Left hindlimb (tissue), 1 donor: Measurements from ENCODE around the gene ELAVL2.

Experiments
- DNase-seq: peaks from one replicate; pipeline ENCODE4 v3.0.0-alpha.2; 2018

ELAVL2 gene

DNA sequence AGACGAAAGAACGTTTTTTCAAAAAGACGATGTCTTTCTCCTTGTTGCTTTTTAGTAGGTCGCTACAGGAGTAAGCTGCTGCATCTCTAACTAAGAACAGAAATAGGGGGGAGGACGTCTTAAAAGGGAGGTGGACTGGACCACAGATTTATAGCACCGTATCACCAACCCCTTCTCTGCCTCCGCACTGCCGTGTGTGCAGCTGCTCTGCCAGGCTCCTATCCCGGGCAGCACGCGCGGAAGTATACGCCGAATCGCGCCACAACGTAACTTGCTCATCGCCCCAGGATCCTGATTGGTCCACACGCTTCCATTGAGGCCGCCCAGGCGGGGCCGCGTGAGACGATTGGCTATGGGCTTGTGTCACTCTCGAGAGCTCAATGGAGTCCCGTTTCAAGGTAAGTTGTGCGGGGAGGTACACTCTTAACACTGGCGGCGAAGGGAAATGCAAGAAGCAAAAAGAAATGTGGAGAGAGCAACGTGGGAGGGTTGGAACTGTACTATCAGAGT lies at the start of gene ELAVL2:
Gene ELAVL2, minus strand, starts transcription at position 121 of the 510 bp plus-strand sequence. CDS start 64,006 bp downstream, outside the sequence.
- peak; percentile 95 for DNase-seq

DNA sequence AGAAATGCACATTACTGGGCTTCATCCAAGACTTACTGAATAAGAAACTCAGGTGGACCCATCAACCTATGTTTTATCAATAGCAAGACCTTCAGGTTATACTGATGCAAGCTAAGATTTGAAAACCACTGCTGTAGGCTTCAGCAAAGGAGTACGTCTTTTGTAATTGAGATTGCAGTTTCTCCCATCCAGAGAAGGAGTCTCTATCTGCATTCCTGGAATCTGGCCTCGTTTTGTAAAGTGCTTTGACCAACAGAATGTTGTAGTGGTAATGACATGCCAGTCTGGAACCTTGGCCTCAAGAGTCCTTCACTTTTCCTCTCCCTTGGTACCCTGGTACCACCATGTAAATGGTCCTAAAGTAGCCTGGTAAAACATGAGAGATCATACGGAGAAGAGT lies 32.2 kb upstream of the ELAVL2 start:
- DNase-seq: no peak

DNA sequence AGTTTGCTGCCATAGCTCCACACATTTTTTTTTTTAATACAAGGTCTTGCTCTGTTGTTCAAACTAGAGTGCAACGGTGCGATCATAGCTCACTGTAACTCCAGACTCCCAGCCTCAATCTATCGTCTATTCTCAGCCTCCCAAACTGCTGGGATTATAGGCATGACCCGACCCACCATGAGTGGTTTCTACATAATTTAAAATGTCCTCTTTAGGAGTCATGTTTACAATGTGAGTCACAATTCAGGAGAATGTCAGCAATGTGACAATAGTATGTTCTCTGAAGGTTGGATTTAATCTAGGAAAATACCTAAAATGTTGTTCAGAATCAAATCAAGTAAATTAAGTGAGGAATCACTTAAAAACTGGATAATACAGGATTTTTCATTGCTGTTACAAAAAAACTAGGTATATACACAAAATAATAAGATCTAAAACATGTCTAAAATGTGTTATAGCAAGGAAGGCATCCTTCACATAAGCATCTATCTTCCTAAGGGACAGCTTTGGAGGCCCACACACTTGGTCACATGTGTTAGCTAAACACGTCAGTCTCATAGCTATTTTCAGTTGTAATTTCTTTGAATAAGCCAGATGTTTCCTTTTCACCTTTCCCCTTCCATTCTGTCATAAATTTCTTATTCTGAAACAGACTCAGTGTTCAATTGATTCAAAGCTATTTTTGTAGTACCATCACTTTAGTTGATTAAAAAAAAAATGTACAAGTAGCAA lies 30.0 kb upstream of the ELAVL2 start:
- DNase-seq: no peak

DNA sequence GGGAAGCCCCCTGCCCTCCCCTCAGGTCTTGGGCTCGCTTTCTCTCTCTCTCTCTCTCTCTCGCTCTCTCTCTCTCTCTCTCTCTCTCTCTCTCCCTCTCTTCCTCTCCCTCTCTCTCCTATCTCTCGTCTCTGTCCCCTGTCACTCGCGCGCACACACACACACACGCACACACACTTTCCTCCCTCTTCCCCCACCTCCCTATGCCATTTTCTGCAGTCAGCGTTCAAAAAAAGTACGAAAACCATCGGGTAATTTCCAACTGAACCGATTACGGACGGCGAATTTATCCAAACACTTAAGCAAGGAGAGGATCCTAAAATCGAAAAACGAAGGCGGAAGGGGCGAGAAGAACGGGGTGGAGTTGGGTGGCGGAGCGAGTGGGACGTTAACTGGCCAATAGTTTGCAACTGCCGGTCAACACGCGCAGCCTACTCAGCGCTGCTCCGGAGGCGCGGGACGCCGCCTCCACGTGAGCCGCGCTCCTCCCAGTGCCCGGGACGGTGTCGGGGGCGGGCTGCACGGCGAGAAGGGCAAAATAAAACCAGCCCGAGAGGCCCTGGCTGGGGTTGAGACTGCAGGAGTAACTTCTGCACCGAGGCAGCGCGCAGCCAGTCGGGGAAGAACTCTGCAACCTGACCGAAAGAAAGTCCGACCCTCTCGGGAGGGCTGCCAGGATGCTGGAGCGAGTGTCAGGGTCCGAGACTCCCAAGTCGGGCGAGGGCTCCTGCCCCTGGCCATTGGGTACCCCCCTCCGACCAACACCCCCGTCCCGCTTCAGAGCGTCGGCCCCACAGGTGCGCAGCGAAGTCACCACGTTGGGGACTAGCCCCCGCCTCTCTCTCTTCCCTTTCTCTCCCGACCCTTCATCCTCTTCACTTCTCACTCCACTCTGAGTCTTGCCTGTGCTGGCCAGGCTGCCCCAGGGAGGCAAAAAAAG lies 24.9 kb upstream of the ELAVL2 start:
- peak; percentile 67 for DNase-seq

DNA sequence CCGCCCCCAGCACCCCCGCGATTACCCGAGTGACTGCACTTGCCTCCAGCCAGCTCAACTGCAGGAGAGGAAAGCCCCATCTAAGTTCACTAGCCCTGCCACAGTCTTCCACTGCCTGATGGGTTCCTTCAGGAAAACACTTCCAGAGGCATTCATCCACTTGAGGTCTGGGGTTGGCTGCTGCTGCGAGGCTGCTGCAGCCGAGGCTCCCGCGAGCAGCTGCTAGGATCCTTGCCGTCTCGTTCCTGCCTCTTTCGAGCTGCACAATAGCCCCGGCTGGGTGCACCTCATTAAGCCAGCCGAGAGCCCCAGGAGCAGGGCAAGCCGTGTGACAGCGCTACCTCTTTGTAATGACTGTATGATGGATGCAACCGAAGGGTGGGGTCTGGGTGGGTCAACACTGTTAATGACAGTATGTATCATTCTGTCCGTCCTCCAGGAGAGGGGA lies 24.2 kb upstream of the ELAVL2 start:
- DNase-seq: peak; percentile 48

DNA sequence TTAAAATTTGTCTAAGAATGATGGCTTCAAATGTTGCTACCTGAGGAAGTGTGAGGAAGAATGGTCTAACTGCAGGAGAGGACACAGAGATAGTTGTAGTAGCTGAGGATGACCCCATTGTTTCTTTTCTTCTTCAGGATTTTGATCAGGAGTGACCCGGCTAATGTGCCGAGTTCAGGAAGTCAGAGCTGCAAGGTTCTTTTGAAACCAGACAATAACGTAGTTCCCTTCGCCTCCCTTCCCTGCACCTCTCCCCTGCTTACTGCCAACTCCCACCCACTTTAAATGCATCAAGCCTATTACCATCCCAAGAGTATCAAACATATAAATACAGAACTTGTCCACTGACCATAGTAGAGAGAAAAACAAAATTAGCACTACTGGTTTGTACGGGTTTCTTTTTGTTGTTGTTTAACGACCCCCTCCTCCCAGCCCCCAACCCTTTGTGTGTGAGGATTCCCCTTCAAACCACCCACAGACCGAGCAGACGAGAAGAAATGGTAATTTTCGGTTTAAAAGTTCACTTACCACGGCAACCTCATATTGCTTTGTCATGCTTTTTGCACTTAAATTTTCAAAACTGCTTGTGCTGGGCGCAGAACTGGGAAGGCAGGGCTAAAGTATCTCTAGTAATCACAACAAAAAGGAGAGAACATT lies 23.5 kb upstream of the ELAVL2 start:
- DNase-seq: no peak

DNA sequence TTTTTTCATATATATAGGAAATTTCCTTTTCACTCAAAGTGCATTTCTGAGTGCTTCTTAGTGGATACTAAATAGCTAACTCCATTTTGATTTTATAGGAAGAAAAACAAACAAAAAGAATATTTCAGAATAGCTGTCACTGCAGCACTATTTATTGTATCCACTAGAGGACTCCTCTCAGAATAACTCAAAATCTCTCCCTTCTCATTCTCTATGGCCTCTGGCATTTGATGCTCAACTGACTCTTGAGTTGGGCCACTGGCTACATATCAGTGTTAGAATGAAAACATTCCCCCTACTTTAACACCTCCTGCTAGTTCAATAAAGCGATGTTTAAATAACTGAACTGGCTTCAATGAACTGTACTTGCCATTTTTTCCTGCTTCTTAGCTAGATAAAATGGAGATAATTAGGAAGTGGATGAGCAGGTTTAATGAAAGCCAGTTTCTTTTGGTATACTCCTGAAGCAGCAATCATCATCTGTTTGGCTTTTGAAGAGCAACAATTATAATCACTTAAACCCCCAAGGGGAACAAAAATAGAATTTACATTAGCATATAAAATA lies 16.6 kb upstream of the ELAVL2 start:
- DNase-seq: no peak

DNA sequence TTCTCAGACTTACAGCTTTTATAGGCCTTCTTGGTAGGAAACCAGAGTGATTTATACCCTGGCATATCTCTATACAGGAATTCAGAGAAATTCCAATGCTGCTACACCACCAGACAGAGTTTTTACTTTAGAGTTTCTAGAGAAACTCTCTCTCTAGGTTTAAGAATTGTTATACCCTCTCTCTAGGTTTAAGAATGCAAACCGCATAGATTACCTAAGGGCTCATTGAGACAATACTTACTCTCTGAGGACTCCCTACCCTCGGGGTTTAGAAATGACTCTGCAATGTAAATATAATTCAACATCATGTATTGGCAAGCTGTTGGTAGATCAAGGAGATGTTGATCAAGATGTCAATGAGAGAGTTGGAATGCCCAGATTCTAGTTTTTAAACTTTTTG lies 15.3 kb upstream of the ELAVL2 start:
- no peak for DNase-seq

DNA sequence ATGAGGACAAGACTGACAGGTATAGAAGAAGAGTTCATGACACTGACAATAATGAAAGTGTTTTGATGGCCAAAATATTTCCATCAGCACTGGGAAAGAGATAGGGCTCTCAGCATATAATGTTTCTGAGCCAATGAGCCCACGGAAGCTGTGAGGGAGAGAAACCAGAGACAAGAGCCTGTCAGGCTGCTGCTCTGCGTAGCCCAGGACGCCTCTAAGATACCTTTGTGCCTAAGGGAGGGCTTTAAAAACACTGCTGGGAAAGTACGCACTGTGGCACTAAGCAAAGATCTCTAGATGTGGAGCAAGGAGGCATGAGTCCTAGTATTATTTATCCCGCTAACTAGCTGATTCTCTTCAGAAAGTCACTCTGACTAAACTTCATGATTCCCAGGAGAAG lies 11.0 kb upstream of the ELAVL2 start:
- no peak for DNase-seq

DNA sequence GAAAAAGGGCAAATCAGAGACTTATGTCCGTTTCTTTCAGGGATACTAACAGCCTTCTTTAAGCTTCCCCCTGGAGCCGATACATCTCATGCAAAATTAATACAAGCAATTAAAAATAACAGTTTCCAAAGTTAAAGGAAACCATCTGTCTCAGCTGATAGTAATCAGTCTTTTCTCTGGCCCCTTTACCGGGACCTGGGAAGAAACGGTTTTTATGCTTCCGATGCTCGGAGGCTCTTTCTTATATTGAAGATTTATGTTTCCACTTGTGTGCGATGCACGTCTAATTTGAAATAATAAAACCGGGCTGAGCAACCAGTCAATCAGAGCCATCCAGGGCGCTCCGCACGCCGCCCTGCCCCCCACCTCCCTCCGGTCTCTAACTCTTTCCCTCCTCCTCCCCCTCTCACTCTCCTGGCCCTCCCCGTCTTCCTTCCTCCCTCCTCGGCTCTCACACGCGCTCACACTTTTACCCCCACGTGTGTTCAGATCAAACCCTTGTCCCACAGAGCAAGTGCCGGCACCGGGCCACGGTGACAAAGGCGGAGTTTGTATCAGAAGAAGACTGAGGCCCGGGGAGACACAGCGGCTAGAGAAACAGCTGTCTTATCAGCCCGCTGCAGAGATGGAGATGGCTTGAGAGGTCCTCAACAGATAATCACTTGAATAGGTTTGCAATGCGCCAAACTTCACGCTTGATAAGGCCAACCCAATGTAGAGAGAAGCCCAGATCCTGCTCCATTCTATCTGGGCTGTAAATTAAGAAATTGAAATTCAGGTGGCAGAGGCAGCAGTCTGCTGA lies 5.1 kb upstream of the ELAVL2 start:
- DNase-seq: no peak

DNA sequence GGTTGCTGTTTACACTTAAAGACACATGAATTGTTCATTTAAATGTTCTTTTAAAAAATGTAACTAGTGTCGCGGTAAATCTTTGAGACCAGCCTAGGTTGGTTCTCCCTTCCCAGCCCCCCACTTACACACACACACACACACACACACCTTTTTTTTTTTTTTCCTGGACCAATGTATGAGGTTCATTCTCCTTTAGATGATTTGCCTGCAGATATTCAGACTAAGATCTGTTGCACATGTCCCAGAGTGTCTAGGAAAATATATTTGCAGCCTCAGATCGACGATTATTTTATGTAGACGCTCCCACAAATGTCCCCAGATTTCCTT lies 4.4 kb upstream of the ELAVL2 start:
- no peak for DNase-seq

DNA sequence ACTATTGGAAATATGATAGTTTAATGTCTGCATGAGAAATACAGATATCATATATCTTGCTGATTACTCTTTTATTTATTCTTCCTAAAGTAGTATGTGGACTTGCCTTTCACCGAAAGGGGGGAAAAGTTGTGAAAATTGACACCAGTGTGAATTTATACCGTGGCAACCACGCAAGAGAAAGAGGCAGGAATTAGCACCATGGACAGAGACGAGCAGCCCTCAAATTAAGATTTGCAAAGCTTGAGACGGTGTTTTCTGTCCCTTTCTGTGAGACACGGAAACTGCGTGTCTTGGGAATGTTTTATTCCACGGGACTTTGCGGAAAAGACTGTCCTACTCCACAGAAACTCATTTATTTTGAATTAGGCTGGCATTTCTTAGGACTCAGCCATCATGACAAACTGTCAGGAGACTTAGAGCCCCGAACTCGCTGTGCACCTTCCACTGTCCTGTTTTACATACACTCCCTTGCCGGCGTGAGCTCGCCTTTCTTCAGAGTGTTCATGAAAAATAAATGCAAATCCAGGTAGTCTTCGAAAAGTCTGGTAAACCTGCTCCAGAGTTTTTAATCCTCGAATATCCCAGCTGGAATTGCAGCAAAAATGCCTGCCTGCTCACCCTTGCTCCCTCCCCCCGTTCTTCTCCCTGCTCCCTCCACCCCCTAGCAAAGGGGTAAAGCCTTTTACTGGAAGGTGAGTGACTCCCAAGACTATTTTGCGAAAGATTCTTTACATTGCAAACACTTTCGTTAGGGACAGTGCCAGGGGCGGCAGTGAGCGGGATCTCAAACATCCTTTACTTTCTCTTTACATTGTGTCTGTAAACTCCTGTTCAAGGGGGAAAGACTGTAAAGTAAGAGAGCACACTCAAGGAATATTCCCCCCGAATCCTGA lies 3.8 kb upstream of the ELAVL2 start:
- DNase-seq: peak; percentile 50

DNA sequence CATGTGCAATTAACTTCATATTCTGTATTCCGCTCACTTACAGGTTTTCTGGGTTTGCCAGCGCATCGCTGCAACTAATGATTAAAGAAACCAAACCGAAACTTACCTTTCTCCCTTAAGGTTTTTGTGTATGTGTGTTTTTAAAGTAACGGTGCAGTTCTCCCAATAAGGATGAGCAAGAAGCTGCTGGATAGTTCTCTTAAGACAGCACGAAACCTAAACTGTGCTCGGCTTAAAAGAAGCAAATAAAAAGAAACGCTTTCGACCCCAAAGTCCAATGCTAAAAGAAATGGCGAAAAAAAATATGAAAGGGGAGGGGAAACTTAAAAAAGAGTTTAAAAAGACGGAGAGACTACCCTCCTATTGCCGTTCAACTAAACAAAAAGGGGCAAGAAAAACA lies 340 bp downstream of the ELAVL2 start:
- no peak for DNase-seq

DNA sequence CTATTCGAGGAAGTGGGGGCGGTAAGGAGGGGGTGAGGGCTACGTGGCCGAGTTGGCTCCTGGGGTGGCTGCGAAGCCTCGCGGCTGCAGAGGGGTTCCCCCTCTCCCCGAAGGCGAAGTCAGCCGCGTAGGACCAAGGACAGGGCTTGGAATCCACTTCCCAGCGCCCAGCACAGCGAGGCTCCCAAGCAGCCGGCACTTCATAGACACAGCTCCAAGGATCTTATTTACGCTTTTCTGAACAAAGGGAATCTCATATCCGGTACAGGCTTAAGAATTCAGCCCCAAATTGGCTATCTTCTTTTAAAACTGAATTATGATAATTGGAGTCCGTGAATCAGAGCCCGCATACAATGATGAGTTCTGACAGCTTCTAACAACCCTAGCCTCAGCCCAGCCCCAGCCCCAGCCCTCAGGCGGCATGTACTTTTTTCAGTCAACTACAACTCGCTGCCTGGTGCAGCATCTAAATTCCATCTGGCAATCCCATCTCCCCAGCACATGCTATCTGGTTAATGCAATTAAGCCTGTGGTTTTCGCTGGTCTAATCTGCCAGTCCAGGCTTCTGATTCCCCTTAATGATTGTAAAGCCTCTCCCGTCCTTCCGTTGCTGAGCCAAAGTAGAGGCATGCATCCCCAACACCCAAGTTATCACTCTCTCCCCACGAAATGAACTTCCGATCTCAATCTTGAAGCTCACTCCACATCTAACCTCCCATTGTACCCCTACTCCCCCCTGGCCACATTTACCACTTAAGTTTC lies 1.0 kb downstream of the ELAVL2 start:
- DNase-seq: peak; percentile 65

DNA sequence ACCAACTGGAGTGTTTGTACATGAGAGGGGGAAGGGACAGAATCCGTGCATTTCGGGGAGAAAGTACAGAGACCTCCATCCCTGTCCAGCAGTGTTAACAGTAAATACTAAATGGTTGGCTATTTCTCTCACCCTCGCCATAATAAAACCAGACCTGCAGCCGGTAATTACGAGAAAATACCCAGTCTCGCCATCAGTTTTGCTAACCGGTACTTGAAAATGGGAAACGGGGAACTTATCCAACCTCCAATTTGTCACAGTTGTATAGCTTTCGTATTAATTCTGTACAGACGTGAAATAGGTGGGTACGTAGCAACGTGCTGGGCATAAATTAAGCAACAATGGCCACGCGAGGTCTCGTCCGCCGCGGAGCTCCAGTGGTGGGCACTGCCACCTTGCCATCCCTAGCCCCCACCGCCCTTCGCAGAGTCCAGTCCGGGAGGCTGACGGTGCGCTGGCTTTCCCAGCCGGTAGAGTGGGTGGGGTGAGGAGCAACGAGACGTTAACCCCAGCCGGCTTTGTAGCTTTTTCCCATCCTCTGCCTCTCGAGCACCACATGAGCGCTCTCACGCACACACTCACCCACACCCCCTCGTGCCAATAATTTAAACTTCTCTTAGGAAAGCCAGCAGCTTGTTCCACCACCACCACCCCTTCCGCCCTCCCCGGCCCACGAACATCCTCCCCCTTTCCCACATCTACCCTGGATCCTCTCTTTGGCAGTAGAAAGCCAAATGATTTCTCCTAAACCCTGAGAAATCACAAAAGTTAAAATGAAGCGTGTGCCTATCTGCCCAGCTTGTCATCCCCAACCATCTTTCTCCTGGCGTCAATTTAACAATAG lies 1.8 kb downstream of the ELAVL2 start:
- no peak for DNase-seq

DNA sequence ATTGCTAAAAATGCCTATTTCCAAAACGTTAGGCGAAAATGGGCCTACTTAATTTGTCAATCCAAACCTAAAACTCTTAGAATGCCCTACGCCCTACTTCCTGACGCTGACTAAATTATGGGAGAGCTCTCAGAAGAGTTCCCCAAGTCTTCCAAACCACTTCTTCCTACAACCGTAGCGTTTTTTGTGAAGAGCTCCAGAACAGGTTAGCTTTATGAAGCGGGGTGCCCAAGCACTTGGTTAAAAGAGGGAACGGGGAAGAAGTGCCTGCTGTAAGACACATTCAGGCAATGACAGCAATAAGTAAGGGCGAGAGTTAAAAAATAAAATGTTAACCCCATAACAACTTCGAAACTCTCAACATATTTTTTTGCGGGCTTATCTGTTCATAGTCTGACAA lies 2.8 kb downstream of the ELAVL2 start:
- DNase-seq: no peak

DNA sequence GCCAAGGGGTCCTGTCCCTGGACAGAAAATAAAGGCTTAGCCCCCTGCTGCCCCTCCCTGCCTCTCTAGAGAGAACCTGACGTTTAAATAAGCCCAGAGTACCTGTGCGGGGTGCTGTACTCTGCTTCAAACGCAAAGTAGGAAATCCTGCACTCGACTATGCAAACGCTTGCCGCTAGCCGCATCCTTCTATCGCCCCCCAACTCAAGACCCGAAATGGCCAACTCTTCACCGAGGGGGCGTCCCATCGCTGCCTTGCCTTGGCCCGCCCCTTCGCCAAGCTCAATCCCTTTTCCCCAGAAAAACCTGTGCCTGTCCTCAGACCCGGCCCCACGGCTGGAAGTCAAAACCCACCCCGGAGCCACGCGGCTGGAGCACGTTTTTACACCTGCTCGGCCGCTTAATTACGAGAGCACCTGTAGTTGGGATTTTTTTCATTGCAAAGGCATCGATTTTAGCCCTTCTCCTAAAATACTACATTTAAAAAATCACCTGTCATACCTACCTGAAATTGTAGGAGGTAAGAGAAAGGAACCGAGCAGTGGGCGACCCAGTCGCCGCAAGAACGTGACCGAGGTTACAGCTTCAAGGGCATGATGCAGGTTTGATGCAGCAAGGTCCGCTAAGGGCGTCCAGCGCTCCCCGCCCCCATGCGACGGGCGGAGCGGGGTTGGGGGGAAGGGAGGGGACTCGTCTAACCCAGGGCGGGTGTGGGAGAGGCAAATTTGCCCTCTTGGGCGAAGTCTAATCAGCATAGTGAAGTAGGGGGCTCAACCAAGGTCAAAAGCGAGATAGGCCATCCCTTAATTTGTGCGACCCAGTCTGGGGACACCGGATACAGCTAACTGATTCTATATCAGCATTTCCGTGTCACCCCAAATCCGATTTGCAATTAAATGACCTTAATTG lies 3.5 kb downstream of the ELAVL2 start:
- DNase-seq: no peak
